Measurements from ENCODE around the gene AJAP1.
A peak's percentile ranks its signal among the peaks of the same experiment; 100 is the strongest.

AJAP1 gene

GRCh38 chr1:4825800-4826450 is 171.5 kb downstream of the AJAP1 start:
- TF ChIP-seq REST (IDR thresholded peaks at IDR 0.05; ENCODE audit: low read depth), result no peak
- TF ChIP-seq RAD21 (IDR thresholded peaks at IDR 0.05; ENCODE audit: low read depth), result peak; percentile 61

GRCh38 chr1:4830707-4831106 is 176.3 kb downstream of the AJAP1 start:
- TF ChIP-seq REST (IDR thresholded peaks at IDR 0.05; ENCODE audit: low read depth) (no peak), MAX (IDR thresholded peaks at IDR 0.05) (no peak), TAF1 (IDR thresholded peaks at IDR 0.05; ENCODE audit: low read depth) (no peak), USF1 (IDR thresholded peaks at IDR 0.05) (no peak), EGR1 (IDR thresholded peaks at IDR 0.05) (no peak), NFIC (IDR thresholded peaks at IDR 0.05) (no peak), FOXM1 (IDR thresholded peaks at IDR 0.05; ENCODE audit: borderline replicate concordance, low read depth) (no peak), TEAD4 (IDR thresholded peaks at IDR 0.05) (no peak), YY1 (IDR thresholded peaks at IDR 0.05; ENCODE audit: low read depth) (no peak), EP300 (IDR thresholded peaks at IDR 0.05; ENCODE audit: borderline replicate concordance) (no peak), CREB1 (IDR thresholded peaks at IDR 0.05; ENCODE audit: low read depth) (no peak), ZBTB7A (IDR thresholded peaks at IDR 0.05; ENCODE audit: low read depth) (no peak), RAD21 (IDR thresholded peaks at IDR 0.05; ENCODE audit: low read depth) (no peak), CEBPB (IDR thresholded peaks at IDR 0.05) (no peak), TCF12 (IDR thresholded peaks at IDR 0.05; ENCODE audit: low read depth) (no peak)

GRCh38 chr1:4836574-4836973 is 182.2 kb downstream of the AJAP1 start:
- TF ChIP-seq MAX (IDR thresholded peaks at IDR 0.05), result no peak

- TF ChIP-seq TCF12 (IDR thresholded peaks at IDR 0.05; ENCODE audit: low read depth) (no peak), RAD21 (IDR thresholded peaks at IDR 0.05; ENCODE audit: low read depth) (no peak), EP300 (IDR thresholded peaks at IDR 0.05; ENCODE audit: borderline replicate concordance) (no peak), TEAD4 (IDR thresholded peaks at IDR 0.05) (no peak), CEBPB (IDR thresholded peaks at IDR 0.05) (no peak), MAX (IDR thresholded peaks at IDR 0.05) (no peak)
Measured at GRCh38 chr1:4837031-4837600, 182.7 kb downstream of the AJAP1 start.

- TF ChIP-seq TCF12 (IDR thresholded peaks at IDR 0.05; ENCODE audit: low read depth) (no peak), YY1 (IDR thresholded peaks at IDR 0.05; ENCODE audit: low read depth) (no peak), CREB1 (IDR thresholded peaks at IDR 0.05; ENCODE audit: low read depth) (no peak), USF1 (IDR thresholded peaks at IDR 0.05) (no peak), CEBPB (IDR thresholded peaks at IDR 0.05) (no peak), NFIC (IDR thresholded peaks at IDR 0.05) (no peak), MAX (IDR thresholded peaks at IDR 0.05) (no peak), ZBTB7A (IDR thresholded peaks at IDR 0.05; ENCODE audit: low read depth) (no peak), REST (IDR thresholded peaks at IDR 0.05; ENCODE audit: low read depth) (no peak), TAF1 (IDR thresholded peaks at IDR 0.05; ENCODE audit: low read depth) (no peak), FOXM1 (IDR thresholded peaks at IDR 0.05; ENCODE audit: borderline replicate concordance, low read depth) (no peak)
Measured at GRCh38 chr1:4837752-4838151, 183.3 kb downstream of the AJAP1 start.

Measured in Ishikawa (cell line).